ENCODE measurements around the gene CERCAM.

DNA sequence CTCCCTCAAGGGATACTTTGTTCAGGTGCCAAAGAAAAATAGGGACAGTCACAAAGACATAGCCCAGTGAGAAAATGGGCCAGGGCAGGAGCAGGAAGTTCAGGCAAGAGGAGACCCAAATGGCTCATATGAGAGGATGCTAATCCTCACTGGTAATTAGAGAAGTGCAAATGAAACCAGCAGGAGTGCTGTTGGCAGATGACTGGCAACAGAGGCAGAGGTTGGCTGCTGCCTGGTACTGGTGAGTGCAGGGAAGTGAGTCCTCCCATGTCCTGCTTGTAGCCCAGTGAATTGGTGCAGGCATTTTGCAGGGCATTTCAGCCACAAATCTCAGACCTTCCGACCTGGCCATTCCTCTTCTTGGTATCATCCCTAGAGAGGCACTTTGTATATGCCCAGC is 58.6 kb downstream of the CERCAM start:
- TF ChIP-seq POLR2AphosphoS5 (IDR thresholded peaks at IDR 0.05; ENCODE audit: borderline replicate concordance, low read depth, low read length), result no peak
- no peak for TF ChIP-seq EZH2 (IDR thresholded peaks at IDR 0.05)
- no peak for TF ChIP-seq FOXP2 (optimal IDR thresholded peaks at IDR 0.05; ENCODE audit: control extremely low read depth, extremely low read length, insufficient read depth)

All from SK-N-MC (cell line).